ENCODE data around the gene TGM1.

The TGM1 gene

GRCh38 chr14:24212924-24213865, 49.8 kb downstream of the TGM1 start, which contains the start of gene CHMP4A (continued):
- TF ChIP-seq ZNF18 (tag by site-specific recombination; IDR thresholded peaks at IDR 0.05) (0 out of 2 replicates have a peak, but pooled peaks have one; percentile 44), ZNF37A (tag by site-specific recombination; IDR thresholded peaks at IDR 0.05) (no peak), ZNF549 (tag by site-specific recombination; IDR thresholded peaks at IDR 0.05) (no peak), ZBTB48 (tag by site-specific recombination; IDR thresholded peaks at IDR 0.05) (peak; percentile 39; the same call in 1 of the 2 replicates), ZNF76 (tag by site-specific recombination; IDR thresholded peaks at IDR 0.05; ENCODE audit: borderline replicate concordance, low read depth) (peak; percentile 85), ZNF169 (tag by site-specific recombination; IDR thresholded peaks at IDR 0.05) (no peak), ZNF585B (tag by site-specific recombination; IDR thresholded peaks at IDR 0.05) (no peak), TRIM28 (IDR thresholded peaks at IDR 0.05; ENCODE audit: borderline replicate concordance, low read length) (0 out of 2 replicates have a peak, but pooled peaks have one; percentile 49), ZNF311 (tag by site-specific recombination; IDR thresholded peaks at IDR 0.05; ENCODE audit: borderline replicate concordance) (no peak), KLF16 (tag by site-specific recombination; IDR thresholded peaks at IDR 0.05) (peak; percentile 83), ZNF175 (tag by site-specific recombination; IDR thresholded peaks at IDR 0.05) (no peak), ZSCAN30 (tag by site-specific recombination; IDR thresholded peaks at IDR 0.05) (0 out of 2 replicates have a peak, but pooled peaks have one; percentile 19), KLF8 (tag by site-specific recombination; IDR thresholded peaks at IDR 0.05) (peak; percentile 90), RBAK (tag by site-specific recombination; IDR thresholded peaks at IDR 0.05) (no peak), ZNF16 (tag by site-specific recombination; IDR thresholded peaks at IDR 0.05; ENCODE audit: low read depth) (no peak), EGR2 (tag by site-specific recombination; IDR thresholded peaks at IDR 0.05; ENCODE audit: low read depth) (peak; percentile 44), ZBTB7A (tag by site-specific recombination; IDR thresholded peaks at IDR 0.05; ENCODE audit: low read depth) (peak; percentile 32; the same call in 1 of the 2 replicates), ZNF302 (tag by site-specific recombination; IDR thresholded peaks at IDR 0.05; ENCODE audit: low read depth) (no peak), OVOL3 (tag by site-specific recombination; IDR thresholded peaks at IDR 0.05) (peak; percentile 78; the same call in 1 of the 2 replicates), ZFHX2 (tag by site-specific recombination; conservative IDR thresholded peaks at IDR 0.05) (peak; percentile 37; the same call in 1 of the 2 replicates), TCF7L2 (IDR thresholded peaks at IDR 0.05; ENCODE audit: borderline replicate concordance, low read depth, low read length) (no peak), ZNF184 (tag by site-specific recombination; IDR thresholded peaks at IDR 0.05) (0 out of 2 replicates have a peak, but pooled peaks have one; percentile 38), GLI4 (tag by site-specific recombination; IDR thresholded peaks at IDR 0.05) (no peak), ZNF660 (tag by site-specific recombination; IDR thresholded peaks at IDR 0.05) (no peak), ZNF433 (tag by site-specific recombination; IDR thresholded peaks at IDR 0.05; ENCODE audit: low read depth) (no peak), ZNF571 (tag by site-specific recombination; IDR thresholded peaks at IDR 0.05) (no peak), GLIS2 (tag by site-specific recombination; IDR thresholded peaks at IDR 0.05) (peak; percentile 88), ZNF843 (tag by site-specific recombination; IDR thresholded peaks at IDR 0.05) (peak; percentile 55; the same call in 1 of the 2 replicates), PRDM4 (tag by site-specific recombination; IDR thresholded peaks at IDR 0.05) (no peak), ZNF155 (tag by site-specific recombination; IDR thresholded peaks at IDR 0.05) (no peak), ZNF138 (tag by site-specific recombination; IDR thresholded peaks at IDR 0.05; ENCODE audit: borderline replicate concordance) (no peak), ZNF510 (tag by site-specific recombination; IDR thresholded peaks at IDR 0.05; ENCODE audit: insufficient replicate concordance) (no peak), ZNF350 (tag by site-specific recombination; IDR thresholded peaks at IDR 0.05) (no peak), ZNF629 (tag by site-specific recombination; IDR thresholded peaks at IDR 0.05) (peak; percentile 79), PRDM6 (tag by site-specific recombination; IDR thresholded peaks at IDR 0.05) (no peak), ZNF416 (tag by site-specific recombination; IDR thresholded peaks at IDR 0.05) (no peak)

All from HEK293 (cell line).